ENCODE data around the gene GNG12. TPM values are rescaled to one million over a fixed set of nuclear protein-coding genes. Genes with fewer than 3 reads are reported as not detected.

The GNG12 gene
- total RNA-seq, 1 experiment from 2014 or later = 66.1 TPM

- no peaks in the 10 kb centered on the region; the same call in 1 of the 2 replicates for H3K36me3 ChIP-seq (ENCODE audit: low read depth, low read length)
- peak; percentile 6 for ATAC-seq
- H4K20me1 ChIP-seq (ENCODE audit: low read length) = no peaks in the 10 kb centered on the region
- peak overlapping the region; percentile 81 for H3K27ac ChIP-seq (ENCODE audit: low read length)
- H3K79me2 ChIP-seq (ENCODE audit: low read length) = peaks cover 43% of the 10 kb centered on the region
- peak overlapping the region; percentile 88 for H2AFZ ChIP-seq (ENCODE audit: low read length)
- peak overlapping the region; percentile 86 for H3K9ac ChIP-seq (ENCODE audit: low read length)
- no peak for TF ChIP-seq EZH2 (IDR thresholded peaks at IDR 0.05; ENCODE audit: low read length, unreplicated experiment)
- no peak for TF ChIP-seq EZH2phosphoT487 (IDR thresholded peaks at IDR 0.05; ENCODE audit: borderline replicate concordance, low read length)
- peak overlapping the region; percentile 84 for H3K4me3 ChIP-seq (ENCODE audit: low read length)
- H3K4me1 ChIP-seq (ENCODE audit: insufficient read depth, low read length) = peaks cover 25% of the 10 kb centered on the region
- H3K27me3 ChIP-seq (ENCODE audit: low read length) = no peaks in the 10 kb centered on the region
- intact Hi-C loops (cut with micrococcal nuclease) = loop anchor here (1.0 to 5.0 kb wide), 5 partner anchors 17 to 549 kb away; no protein-coding TSS in a partner anchor
- CTCF ChIA-PET = no interaction called here
- H3K9me3 ChIP-seq (ENCODE audit: low read length) = no peaks in the 10 kb centered on the region
- no peaks in the 10 kb centered on the region for H3F3A ChIP-seq (ENCODE audit: low read length, unreplicated experiment)
- POLR2A ChIA-PET (ENCODE audit: unreplicated experiment) = no interaction called here
- BruUV-seq (replicated peaks) = no TSS peak
- H3K9me2 ChIP-seq (replicated peaks; ENCODE audit: low read length) = no peaks in the 10 kb centered on the region
- peak overlapping the region; percentile 93 for H3K4me2 ChIP-seq (ENCODE audit: low read length)
- peak; percentile 44 for DNase-seq
Measured at GRCh38 chr1:67833602-67833940, 304 bp upstream of the GNG12 start.

DNA sequence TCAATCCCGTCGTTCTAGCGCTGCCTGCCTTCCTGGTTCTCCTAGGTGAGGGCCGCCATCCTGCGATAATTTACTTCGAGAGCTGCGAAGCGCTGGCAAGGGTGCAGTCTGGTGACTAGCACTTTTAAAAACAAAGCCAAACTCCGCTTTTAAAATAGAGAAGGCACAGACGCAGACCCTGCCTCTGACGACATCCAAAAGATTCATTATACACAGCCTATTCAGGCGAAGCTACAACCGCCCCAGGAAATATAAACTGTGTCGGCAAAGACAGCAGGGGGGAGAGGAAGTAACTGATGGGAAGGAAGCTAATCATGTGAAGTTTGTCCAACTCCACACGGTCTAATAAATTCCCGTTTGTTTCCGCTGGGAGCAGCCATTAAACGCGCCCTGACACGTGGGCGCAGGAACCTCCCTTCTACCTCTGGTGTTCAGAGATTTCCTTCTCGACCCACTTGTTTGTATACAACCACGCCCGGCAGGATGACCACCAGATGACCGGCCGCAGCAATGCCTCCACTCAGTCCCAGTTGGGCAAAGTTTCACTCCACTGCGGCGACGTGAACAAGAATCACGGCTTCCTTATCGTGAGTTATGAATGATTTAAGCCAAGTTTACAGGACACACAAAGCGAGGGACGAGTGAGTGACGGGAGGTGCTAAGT, 1.3 kb downstream of the GNG12 start:
- TF ChIP-seq EZH2 (IDR thresholded peaks at IDR 0.05; ENCODE audit: low read length, unreplicated experiment) = no peak
- TF ChIP-seq CTCF (conservative IDR thresholded peaks at IDR 0.05; ENCODE audit: low read depth, low read length) = no peak
- TF ChIP-seq EZH2phosphoT487 (IDR thresholded peaks at IDR 0.05; ENCODE audit: borderline replicate concordance, low read length) = no peak
- CTCF ChIA-PET = interaction anchor here (0.6 to 0.7 kb wide), 2 partner anchors 20 to 66 kb away, joined by 3 to 7 read pairs; no protein-coding TSS in a partner anchor
- Histone ChIP-seq H3K79me2 (ENCODE audit: low read length) (peaks cover 56% of the 10 kb centered on the region), H3K27me3 (ENCODE audit: low read length) (no peaks in the 10 kb centered on the region), H3K4me2 (ENCODE audit: low read length) (peak overlapping the region; percentile 93), H3K9ac (ENCODE audit: low read length) (peak overlapping the region; percentile 86), H2AFZ (ENCODE audit: low read length) (peak overlapping the region; percentile 88), H3K9me3 (ENCODE audit: low read length) (no peaks in the 10 kb centered on the region), H3K4me3 (ENCODE audit: low read length) (peak overlapping the region; percentile 84), H3K9me2 (replicated peaks; ENCODE audit: low read length) (no peaks in the 10 kb centered on the region), H3K27ac (ENCODE audit: low read length) (peak overlapping the region; percentile 81), H3F3A (ENCODE audit: low read length, unreplicated experiment) (no peaks in the 10 kb centered on the region), H3K4me1 (ENCODE audit: insufficient read depth, low read length) (peaks cover 21% of the 10 kb centered on the region), H3K36me3 (ENCODE audit: low read depth, low read length) (peaks cover 8% of the 10 kb centered on the region; the same call in 1 of the 2 replicates), H4K20me1 (ENCODE audit: low read length) (no peaks in the 10 kb centered on the region)
- peak; percentile 85 for DNase-seq
- peak; percentile 56 for ATAC-seq
- POLR2A ChIA-PET (ENCODE audit: unreplicated experiment) = interaction anchor here (0.5 to 1.1 kb wide), 8 partner anchors 14 to 391 kb away, joined by 3 to 13 read pairs (median 3); partner anchors contain the start of gene GADD45A
- BruUV-seq (replicated peaks) = no TSS peak
- intact Hi-C loops (cut with micrococcal nuclease) = loop anchor here (1.0 to 5.0 kb wide), 6 partner anchors 39 to 550 kb away; no protein-coding TSS in a partner anchor

GRCh38 chr1:67830928-67831830, 2.1 kb downstream of the GNG12 start:
- TF ChIP-seq CTCF (conservative IDR thresholded peaks at IDR 0.05; ENCODE audit: low read depth, low read length) (no peak), EZH2phosphoT487 (IDR thresholded peaks at IDR 0.05; ENCODE audit: borderline replicate concordance, low read length) (no peak), EZH2 (IDR thresholded peaks at IDR 0.05; ENCODE audit: low read length, unreplicated experiment) (no peak)
- Histone ChIP-seq H2AFZ (ENCODE audit: low read length) (peak overlapping the region; percentile 88), H3K27me3 (ENCODE audit: low read length) (no peaks in the 10 kb centered on the region), H3K27ac (ENCODE audit: low read length) (peak overlapping the region; percentile 81), H3F3A (ENCODE audit: low read length, unreplicated experiment) (no peaks in the 10 kb centered on the region), H4K20me1 (ENCODE audit: low read length) (no peaks in the 10 kb centered on the region), H3K9me2 (replicated peaks; ENCODE audit: low read length) (no peaks in the 10 kb centered on the region), H3K9me3 (ENCODE audit: low read length) (no peaks in the 10 kb centered on the region), H3K4me2 (ENCODE audit: low read length) (peak overlapping the region; percentile 93), H3K9ac (ENCODE audit: low read length) (peak overlapping the region; percentile 86), H3K36me3 (ENCODE audit: low read depth, low read length) (peaks cover 8% of the 10 kb centered on the region; the same call in 1 of the 2 replicates), H3K79me2 (ENCODE audit: low read length) (peaks cover 64% of the 10 kb centered on the region), H3K4me1 (ENCODE audit: insufficient read depth, low read length) (peaks cover 21% of the 10 kb centered on the region), H3K4me3 (ENCODE audit: low read length) (peak overlapping the region; percentile 84)
- TSS peak; percentile 61 for BruUV-seq (replicated peaks)
- DNase-seq (peak; percentile 29), ATAC-seq (no peak)
- intact Hi-C loops (cut with micrococcal nuclease) = loop anchor here (5.0 kb wide), 3 partner anchors 274 to 551 kb away; no protein-coding TSS in a partner anchor
- ChIA-PET CTCF (interaction anchor here (0.6 to 1.1 kb wide), 4 partner anchors 60 to 89 kb away, joined by 3 to 13 read pairs (median 6); no protein-coding TSS in a partner anchor), POLR2A (ENCODE audit: unreplicated experiment) (interaction anchor here (0.5 to 1.1 kb wide), 6 partner anchors 13 to 219 kb away, joined by 3 to 13 read pairs (median 6); partner anchors contain the start of gene GADD45A)
